ENCODE results near the gene RAMACL.

DNA sequence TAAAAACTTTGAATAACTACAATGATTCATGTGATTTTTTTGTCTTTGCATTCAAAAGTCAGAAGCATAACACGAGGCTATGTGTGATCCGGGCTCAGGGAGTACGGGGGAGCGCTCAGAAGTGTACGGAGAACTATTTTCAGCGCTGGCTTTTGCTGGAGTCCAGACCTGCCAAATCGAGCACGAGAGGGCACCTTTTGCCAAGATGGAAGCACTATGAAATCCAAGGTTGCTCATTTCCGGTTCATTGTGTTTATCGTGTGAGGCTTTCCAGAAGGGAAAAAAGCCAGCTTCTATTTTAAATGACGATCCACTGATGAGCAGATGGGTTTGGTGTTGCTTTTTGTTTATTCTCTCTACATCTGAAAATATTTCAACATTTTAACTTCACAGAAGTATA lies 11.3 kb downstream of the RAMACL start:
- TF ChIP-seq, protein P1, sequence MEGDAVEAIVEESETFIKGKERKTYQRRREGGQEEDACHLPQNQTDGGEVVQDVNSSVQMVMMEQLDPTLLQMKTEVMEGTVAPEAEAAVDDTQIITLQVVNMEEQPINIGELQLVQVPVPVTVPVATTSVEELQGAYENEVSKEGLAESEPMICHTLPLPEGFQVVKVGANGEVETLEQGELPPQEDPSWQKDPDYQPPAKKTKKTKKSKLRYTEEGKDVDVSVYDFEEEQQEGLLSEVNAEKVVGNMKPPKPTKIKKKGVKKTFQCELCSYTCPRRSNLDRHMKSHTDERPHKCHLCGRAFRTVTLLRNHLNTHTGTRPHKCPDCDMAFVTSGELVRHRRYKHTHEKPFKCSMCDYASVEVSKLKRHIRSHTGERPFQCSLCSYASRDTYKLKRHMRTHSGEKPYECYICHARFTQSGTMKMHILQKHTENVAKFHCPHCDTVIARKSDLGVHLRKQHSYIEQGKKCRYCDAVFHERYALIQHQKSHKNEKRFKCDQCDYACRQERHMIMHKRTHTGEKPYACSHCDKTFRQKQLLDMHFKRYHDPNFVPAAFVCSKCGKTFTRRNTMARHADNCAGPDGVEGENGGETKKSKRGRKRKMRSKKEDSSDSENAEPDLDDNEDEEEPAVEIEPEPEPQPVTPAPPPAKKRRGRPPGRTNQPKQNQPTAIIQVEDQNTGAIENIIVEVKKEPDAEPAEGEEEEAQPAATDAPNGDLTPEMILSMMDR (IDR thresholded peaks at IDR 0.05): no peak
- TF ChIP-seq POLR2A (IDR thresholded peaks at IDR 0.05): no peak

All from uterus (tissue), 2 donors.